ENCODE results near the gene NCK1. TPM values are rescaled to one million over a fixed set of nuclear protein-coding genes. Genes with fewer than 3 reads are reported as not detected.

Gene NCK1
- total RNA-seq, 1 experiment from 2014 or later: 25.6 TPM

DNA sequence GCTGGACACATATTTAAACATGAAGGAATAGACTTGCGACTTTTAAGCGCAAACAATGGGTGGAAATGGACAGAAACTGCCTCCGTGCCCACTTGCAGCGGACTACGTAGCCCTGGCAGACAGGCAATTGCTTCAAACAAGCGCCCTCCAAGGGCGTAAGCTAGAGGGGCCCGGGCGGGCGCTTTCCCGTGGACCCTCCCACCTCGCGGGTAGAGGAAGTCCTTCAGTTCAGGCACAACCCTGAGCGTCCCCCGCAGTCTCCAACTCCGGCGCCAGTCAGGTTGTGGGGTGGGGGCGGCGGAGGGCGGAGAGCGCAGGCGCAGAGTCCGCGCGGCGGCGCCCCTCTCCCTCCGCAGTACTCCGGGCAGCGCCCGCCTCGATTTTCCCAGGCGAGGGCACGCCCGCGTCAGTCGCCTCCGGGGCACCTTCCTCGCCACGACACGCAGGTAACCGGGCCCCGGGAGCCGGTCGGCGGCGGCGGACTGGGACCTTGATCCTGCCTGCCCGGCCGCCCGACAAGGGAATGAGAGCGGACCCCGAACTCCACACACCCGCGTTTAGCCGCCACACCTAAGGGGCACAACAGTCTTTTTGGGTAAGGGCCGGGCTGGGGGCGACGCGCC is 43.1 kb upstream of the NCK1 start, which contains the start of gene SLC35G2:
TSS of gene SLC35G2 (plus strand) at position 358 of the 623 bp plus-strand sequence. CDS start 35,335 bp downstream, outside the sequence.
- TSS peak; percentile 59 for BruUV-seq (replicated peaks)
- CTCF ChIA-PET: no interaction called here
- H3K79me2 ChIP-seq (ENCODE audit: insufficient read depth, low read length): no peaks in the 10 kb centered on the region; the same call in 1 of the 2 replicates
- peak within 1 kb of the TSS; percentile 61 for H3K27ac ChIP-seq (ENCODE audit: low read depth, low read length)
- H3K36me3 ChIP-seq (ENCODE audit: control insufficient read depth in 1 of 2, insufficient read depth in 2 of 2, low read length in 2 of 2): no peaks in the 10 kb centered on the region
- H3K9me2 ChIP-seq (ENCODE audit: insufficient read depth): no peaks in the 10 kb centered on the region
- intact Hi-C loops (cut with micrococcal nuclease): no loop called here
- RAD21 ChIA-PET (ENCODE audit: low non-redundant PET in 1 of 2, low total read pairs in 2 of 2, uncharacterized antibody in 2 of 2, unreplicated experiment in 2 of 2): no interaction called here
- H3K9me3 ChIP-seq (ENCODE audit: control insufficient read depth in 1 of 2, insufficient read depth in 1 of 2, low read depth in 1 of 2, low read length in 2 of 2): peaks cover 0 to 2% of the 10 kb centered on the region in 2 experiments; a peak in 1 of 4 replicates
- ATAC-seq (peak; percentile 71), DNase-seq (ENCODE audit: low read depth, low spot score) (no peak)
- POLR2A ChIA-PET: no interaction called here
- H3K4me3 ChIP-seq (replicated peaks in 1 of 2; ENCODE audit: low read depth in 1 of 2, low read length in 2 of 2): peak within 1 kb of the TSS; percentile 56 to 65
- no peaks in the 10 kb centered on the region for H3K27me3 ChIP-seq (ENCODE audit: insufficient read depth, low read length)
- peak within 1 kb of the TSS; percentile 64 for H3K9ac ChIP-seq (ENCODE audit: low read length)
- H2AFZ ChIP-seq (ENCODE audit: low read depth, low read length, poor library complexity, severe bottlenecking): peak within 1 kb of the TSS; percentile 69
- H3K4me2 ChIP-seq (ENCODE audit: low read length): peak within 1 kb of the TSS; percentile 86
- H4K20me1 ChIP-seq (ENCODE audit: insufficient read depth): no peaks in the 10 kb centered on the region
- peaks cover 0 to 20% of the 10 kb centered on the region in 2 experiments; a peak in 2 of 4 replicates for H3K4me1 ChIP-seq (ENCODE audit: control insufficient read depth in 1 of 2, insufficient read depth in 2 of 2, low read length in 2 of 2)
- TF ChIP-seq SIN3A (IDR thresholded peaks at IDR 0.05; ENCODE audit: low read depth) (0 out of 2 replicates have a peak, but pooled peaks have one; percentile 8), POLR2AphosphoS5 (IDR thresholded peaks at IDR 0.05; ENCODE audit: low read depth, low read length) (peak; percentile 45; the same call in 1 of the 2 replicates), POLR2A (IDR thresholded peaks at IDR 0.05; ENCODE audit: borderline replicate concordance, extremely low read depth, insufficient read depth, insufficient read length) (peak; percentile 44), TCF7L2 (IDR thresholded peaks at IDR 0.05; ENCODE audit: borderline replicate concordance, extremely low read depth, insufficient read depth, insufficient read length) (no peak), ZFX (IDR thresholded peaks at IDR 0.05) (peak; percentile 20; the same call in 1 of the 2 replicates), EGR1 (IDR thresholded peaks at IDR 0.05; ENCODE audit: low read depth) (peak; percentile 39; the same call in 1 of the 2 replicates), ELF1 (IDR thresholded peaks at IDR 0.05; ENCODE audit: borderline replicate concordance, low read depth) (no peak)
- TF ChIP-seq, protein P1, sequence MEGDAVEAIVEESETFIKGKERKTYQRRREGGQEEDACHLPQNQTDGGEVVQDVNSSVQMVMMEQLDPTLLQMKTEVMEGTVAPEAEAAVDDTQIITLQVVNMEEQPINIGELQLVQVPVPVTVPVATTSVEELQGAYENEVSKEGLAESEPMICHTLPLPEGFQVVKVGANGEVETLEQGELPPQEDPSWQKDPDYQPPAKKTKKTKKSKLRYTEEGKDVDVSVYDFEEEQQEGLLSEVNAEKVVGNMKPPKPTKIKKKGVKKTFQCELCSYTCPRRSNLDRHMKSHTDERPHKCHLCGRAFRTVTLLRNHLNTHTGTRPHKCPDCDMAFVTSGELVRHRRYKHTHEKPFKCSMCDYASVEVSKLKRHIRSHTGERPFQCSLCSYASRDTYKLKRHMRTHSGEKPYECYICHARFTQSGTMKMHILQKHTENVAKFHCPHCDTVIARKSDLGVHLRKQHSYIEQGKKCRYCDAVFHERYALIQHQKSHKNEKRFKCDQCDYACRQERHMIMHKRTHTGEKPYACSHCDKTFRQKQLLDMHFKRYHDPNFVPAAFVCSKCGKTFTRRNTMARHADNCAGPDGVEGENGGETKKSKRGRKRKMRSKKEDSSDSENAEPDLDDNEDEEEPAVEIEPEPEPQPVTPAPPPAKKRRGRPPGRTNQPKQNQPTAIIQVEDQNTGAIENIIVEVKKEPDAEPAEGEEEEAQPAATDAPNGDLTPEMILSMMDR (IDR thresholded peaks at IDR 0.05 in 2 of 3, conservative IDR thresholded peaks at IDR 0.05 in 1 of 3; ENCODE audit: borderline replicate concordance in 1 of 3, insufficient read depth in 1 of 3, low read depth in 2 of 3, low read length in 2 of 3): no peak
